K562 (cell line): ENCODE results near the gene PPM1N. TPM values are rescaled to one million over a fixed set of nuclear protein-coding genes. Genes with fewer than 3 reads are reported as not detected.

Source experiments
- ATAC-seq: fragments of 200-7000 bp; cut with Tn5 transposase; 3 replicates; pipeline ENCODE4 v1.9.1; 2020; ENCODE audit warnings: moderate library complexity
- BruUV-seq: library from RNA; stranded (reverse); fragments of 400-500 nt; replicated peaks from 2 replicates; lab custom pipeline; 2021; lab: Mats Ljungman, UMichigan
- CTCF ChIA-PET: fragments of 300-600 bp; formaldehyde crosslinking; extraction: SDS; loops from one replicate; lab custom pipeline; 2021; ENCODE audit warnings: low intra/inter-chr PET ratio; lab: Yijun Ruan, JAX
- POLR2A ChIA-PET: fragments of 300-600, 350-650 bp; sonication (Branson Sonifier 250); formaldehyde crosslinking; extraction: SDS; loops from one replicate; lab custom pipeline; 2021; ENCODE audit warnings: antibody characterized with exemption, inconsistent platforms; lab: Yijun Ruan, JAX
- DNase-seq, 4 experiments: peaks; one replicate each; pipeline versions ENCODE4 v3.0.0 to v3.0.0-alpha.2; 2011 to 2018; ENCODE audit warnings: low spot score in 3 of 4, mixed read lengths in 3 of 4; ENCODE audit errors: extremely low read depth in 1 of 4
- FAIRE-seq: peaks from 2 replicates; lab custom pipeline; 2011; peaks lifted over from hg19 to GRCh38; lab: Jason Lieb, UNC
- H2AFZ ChIP-seq: 2 replicates; pipeline ENCODE4 v1.6.0; 2011; ENCODE audit warnings: low read depth, low read length, control low read depth, inconsistent platforms
- H3K27ac ChIP-seq: fragments of 200-600 bp; 3 replicates; pipeline ENCODE4 v1.8.0; 2011; ENCODE audit warnings: low read depth, mild to moderate bottlenecking, control low read depth, inconsistent platforms, low read length, moderate library complexity, mixed read lengths; ENCODE audit errors: extremely low read depth
- H3K27me3 ChIP-seq, 2 experiments: fragments of 300-600 bp in 1 of 2; 2 replicates in 1 of 2; 3 replicates in 1 of 2; pipeline versions ENCODE4 v1.6.0 to v1.8.0; 2011; ENCODE audit warnings: inconsistent platforms in 2 of 2, low read length in 2 of 2, mild to moderate bottlenecking in 1 of 2, mixed read lengths in 1 of 2, moderate library complexity in 1 of 2; ENCODE audit not compliant: control insufficient read depth in 2 of 2, insufficient read depth in 2 of 2
- H3K36me3 ChIP-seq: fragments of 300-600 bp; 3 replicates; pipeline ENCODE4 v1.8.0; 2011; ENCODE audit warnings: mild to moderate bottlenecking, low read length, inconsistent platforms; ENCODE audit not compliant: control insufficient read depth, insufficient read depth
- H3K4me1 ChIP-seq, 2 experiments: fragments of 200-600 bp in 1 of 2; replicated peaks in 1 of 2; 2 replicates in 1 of 2; 3 replicates in 1 of 2; pipeline versions ENCODE4 v1.5.1 to v1.8.0; 2011; ENCODE audit warnings: inconsistent platforms in 2 of 2, low read length in 2 of 2, mild to moderate bottlenecking in 1 of 2, mixed read lengths in 1 of 2, moderate library complexity in 1 of 2; ENCODE audit not compliant: control insufficient read depth in 2 of 2, insufficient read depth in 2 of 2
- H3K4me2 ChIP-seq: 2 replicates; pipeline ENCODE4 v1.6.1; 2011; ENCODE audit warnings: low read length, control low read depth, inconsistent platforms, mixed read lengths; ENCODE audit not compliant: insufficient read depth
- H3K4me3 ChIP-seq: fragments of 200-600 bp; sonication (generic), shearing (Covaris generic); 2 replicates; pipeline ENCODE4 v1.5.1; 2016; ENCODE audit warnings: control low read depth, inconsistent platforms
- H3K79me2 ChIP-seq: fragments of 200-600 bp; 3 replicates; pipeline ENCODE4 v1.8.0; 2011; ENCODE audit warnings: low read length, inconsistent platforms; ENCODE audit not compliant: control insufficient read depth, insufficient read depth
- H3K9ac ChIP-seq, 2 experiments: 2 replicates each; pipeline versions ENCODE4 v1.6.0 to v1.6.1; 2011; ENCODE audit warnings: low read depth in 2 of 2, low read length in 2 of 2, control low read depth in 1 of 2, inconsistent platforms in 1 of 2, mild to moderate bottlenecking in 1 of 2, mixed read lengths in 1 of 2; ENCODE audit not compliant: insufficient read depth in 1 of 2
- H3K9me1 ChIP-seq: one replicate; pipeline ENCODE4 v1.6.0; 2011; ENCODE audit warnings: inconsistent platforms, mild to moderate bottlenecking, low read length, moderate library complexity; ENCODE audit not compliant: control insufficient read depth, insufficient read depth
- H3K9me3 ChIP-seq: replicated peaks from 2 replicates; pipeline ENCODE4 v1.5.1; 2011; ENCODE audit warnings: low read depth, low read length, inconsistent platforms; ENCODE audit not compliant: control insufficient read depth, insufficient read depth
- H4K20me1 ChIP-seq: replicated peaks from 2 replicates; pipeline ENCODE4 v1.6.1; 2011; ENCODE audit warnings: low read length, inconsistent platforms, mixed read lengths; ENCODE audit not compliant: control insufficient read depth, insufficient read depth
- E2F3 ChIP-seq: fragments of 250-450 bp; sonication (Bioruptor Pico); IDR thresholded peaks from 2 replicates; pipeline ENCODE4 v1.4.0; 2020; ENCODE audit warnings: mild to moderate bottlenecking
- ETV6 ChIP-seq, 3 experiments: fragments of 150-350 bp in 1 of 3; sonication (generic) in 1 of 3; formaldehyde crosslinking in 1 of 3; IDR thresholded peaks; 2 replicates each; pipeline versions ENCODE4 v1.6.1 to v1.8.0; 2014 to 2022; ENCODE audit warnings: borderline replicate concordance in 2 of 3, low read depth in 2 of 3, antibody characterized with exemption in 1 of 3, low read length in 1 of 3, mild to moderate bottlenecking in 1 of 3, missing genetic modification reagents in 1 of 3
- FOSL1 ChIP-seq: fragments of 200-800 bp; sonication (Bioruptor generic); conservative IDR thresholded peaks from 2 replicates; pipeline ENCODE4 v1.6.1; 2016; ENCODE audit warnings: missing genetic modification characterization, missing compliant biosample characterization
- HMGN3 ChIP-seq: IDR thresholded peaks from 2 replicates; pipeline ENCODE4 v1.6.1; 2011; ENCODE audit warnings: borderline replicate concordance, low read depth, mild to moderate bottlenecking, mixed read lengths, low read length; ENCODE audit not compliant: insufficient read length; ENCODE audit errors: extremely low read depth
- PHB2 ChIP-seq: fragments of 450-650 bp; IDR thresholded peaks from 2 replicates; pipeline ENCODE4 v1.6.1; 2017; ENCODE audit warnings: low read depth
- PTBP1 ChIP-seq: fragments of 200-400 bp; formaldehyde crosslinking; IDR thresholded peaks from 2 replicates; pipeline ENCODE4 v1.6.1; 2017; ENCODE audit warnings: low read depth, low read length
- RHOXF2B ChIP-seq: fragments of 250-450 bp; sonication (Bioruptor Pico); conservative IDR thresholded peaks from 2 replicates; pipeline ENCODE4 v1.5.1; 2021
- SRF ChIP-seq, 2 experiments: fragments of 250-450, 450-650 bp in 1 of 2; sonication (Bioruptor Pico) in 1 of 2; sonication (generic) in 1 of 2; formaldehyde crosslinking; IDR thresholded peaks; 2 replicates each; pipeline versions ENCODE4 v1.5.0 to v1.5.1; 2020 to 2022; ENCODE audit warnings: mild to moderate bottlenecking in 1 of 2, missing genetic modification reagents in 1 of 2
- XRCC5 ChIP-seq: fragments of 200-400 bp; formaldehyde crosslinking; IDR thresholded peaks from 2 replicates; pipeline ENCODE4 v1.6.1; 2017; ENCODE audit warnings: low read depth, mild to moderate bottlenecking, low read length
- ZFX ChIP-seq: sonication (generic); formaldehyde crosslinking; IDR thresholded peaks from 2 replicates; pipeline ENCODE4 v1.8.0; 2022; ENCODE audit warnings: mild to moderate bottlenecking, missing genetic modification reagents, moderate library complexity
- ZNF586 ChIP-seq: fragments of 450-650 bp; formaldehyde crosslinking; conservative IDR thresholded peaks from 2 replicates; pipeline ENCODE4 v1.4.0; 2020; ENCODE audit warnings: mild to moderate bottlenecking, moderate library complexity
- ZNF696 ChIP-seq: fragments of 250-450 bp; sonication (Bioruptor Pico); conservative IDR thresholded peaks from 2 replicates; pipeline ENCODE4 v1.4.0; 2020; ENCODE audit warnings: mild to moderate bottlenecking, moderate library complexity
- ZNF778 ChIP-seq: fragments of 450-650 bp; formaldehyde crosslinking; IDR thresholded peaks from 2 replicates; pipeline ENCODE4 v1.4.0; 2020; ENCODE audit warnings: mild to moderate bottlenecking, moderate library complexity
- WGBS: fragments of 100-300 bp; shearing (Covaris generic); methylation state at CpG from one replicate; pipeline ENCODE4 v1.1.6; 2016; ENCODE audit warnings: low coverage, mixed read lengths; ENCODE audit not compliant: insufficient coverage; ENCODE audit errors: missing lambda C conversion rate; 5-methylcytosine and 5-hydroxymethylcytosine counted together
- in situ Hi-C: fragments of 300-500 bp; cut with MboI; formaldehyde crosslinking; loops from 4 replicates; pipeline ENCODE4 v1.15.0; 2018; ENCODE audit warnings: inconsistent platforms, mixed read lengths
- intact Hi-C: fragments of 100-400 bp; cut with micrococcal nuclease; formaldehyde crosslinking; loops from 2 replicates; pipeline ENCODE4 v1.14.2; 2022
- polyA plus RNA-seq, 8 experiments: library from polyadenylated mRNA; depleted of rRNA in 4 of 8; stranded (reverse) in 5 of 8; unstranded in 3 of 8; fragments of >200 nt; fragmentation: Nextera tagmentation in 2 of 8; fragmentation: Illumina TruSeq in 1 of 8; extraction: Ambion mirVana in 2 of 8; extraction: Trizol in 1 of 8; gene quantifications; 2 replicates each; pipeline versions ENCODE4 v1.2.1 to v1.2.3, GENCODE V29; 2011 to 2014; ENCODE audit warnings: inconsistent platforms in 1 of 8, missing spikeins in 1 of 8
- total RNA-seq, 7 experiments: library from RNA; depleted of rRNA in 6 of 7; stranded (reverse); fragments of >200 nt in 6 of 7; fragmentation: Illumina TruSeq in 2 of 7; extraction: Trizol in 2 of 7; gene quantifications; 2 replicates each; pipeline versions ENCODE4 v1.2.1 to v1.2.3, GENCODE V29; 2011 to 2021; ENCODE audit warnings: low replicate concordance in 1 of 7
- TF ChIP-seq, protein P1 (sequence below): fragments of 450-650 bp; IDR thresholded peaks from 2 replicates; pipeline ENCODE4 v1.6.1; 2016; ENCODE audit warnings: antibody characterized with exemption
- TF ChIP-seq, protein P2 (sequence below): fragments of 250-450 bp; sonication (Bioruptor Pico); IDR thresholded peaks from 2 replicates; pipeline ENCODE4 v1.8.0; 2021; ENCODE audit warnings: moderate library complexity, mild to moderate bottlenecking, inconsistent platforms

The PPM1N gene
- total and polyA plus RNA-seq, 9 of the 15 experiments (the other 6 are each of a cell fraction or from before 2014, with no cell fraction given), result 4.5 to 15.6 (median 8.7) TPM

DNA sequence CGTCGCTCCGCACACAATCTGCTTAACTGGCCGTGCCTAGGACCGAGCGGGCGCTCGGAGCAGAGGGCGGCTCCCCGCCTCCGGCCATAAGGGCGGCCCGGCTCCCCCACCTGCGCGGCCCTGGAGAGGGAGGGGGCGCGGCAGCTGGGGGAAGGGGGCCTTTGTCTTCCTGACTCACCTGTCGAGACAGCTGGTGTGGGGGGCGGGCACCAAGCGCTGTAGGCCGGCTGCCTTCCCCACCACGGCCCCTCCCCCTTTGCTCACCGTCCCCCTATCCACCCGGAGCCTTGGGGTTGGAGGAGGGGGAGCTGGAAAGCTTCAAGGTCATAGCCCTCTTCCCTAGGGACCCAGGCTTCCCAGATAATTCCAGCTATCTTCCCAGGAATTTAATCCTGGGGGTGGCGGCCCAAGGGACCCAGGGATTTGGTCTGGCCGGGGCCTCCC is 10.2 kb downstream of the PPM1N start (continued):
- 0 out of 4 replicates have a peak, but pooled peaks of 1 of the 2 experiments have one; percentile 27 for TF ChIP-seq ETV6 (IDR thresholded peaks at IDR 0.05; ENCODE audit: borderline replicate concordance in 1 of 2, low read depth in 2 of 2, low read length in 1 of 2)
- TF ChIP-seq ETV6 (CRISPR knock-in tag; IDR thresholded peaks at IDR 0.05; ENCODE audit: borderline replicate concordance), result no peak
- TF ChIP-seq SRF (CRISPR knock-in tag; IDR thresholded peaks at IDR 0.05), result no peak
- TF ChIP-seq RHOXF2B (CRISPR knock-in tag), result no peak

DNA sequence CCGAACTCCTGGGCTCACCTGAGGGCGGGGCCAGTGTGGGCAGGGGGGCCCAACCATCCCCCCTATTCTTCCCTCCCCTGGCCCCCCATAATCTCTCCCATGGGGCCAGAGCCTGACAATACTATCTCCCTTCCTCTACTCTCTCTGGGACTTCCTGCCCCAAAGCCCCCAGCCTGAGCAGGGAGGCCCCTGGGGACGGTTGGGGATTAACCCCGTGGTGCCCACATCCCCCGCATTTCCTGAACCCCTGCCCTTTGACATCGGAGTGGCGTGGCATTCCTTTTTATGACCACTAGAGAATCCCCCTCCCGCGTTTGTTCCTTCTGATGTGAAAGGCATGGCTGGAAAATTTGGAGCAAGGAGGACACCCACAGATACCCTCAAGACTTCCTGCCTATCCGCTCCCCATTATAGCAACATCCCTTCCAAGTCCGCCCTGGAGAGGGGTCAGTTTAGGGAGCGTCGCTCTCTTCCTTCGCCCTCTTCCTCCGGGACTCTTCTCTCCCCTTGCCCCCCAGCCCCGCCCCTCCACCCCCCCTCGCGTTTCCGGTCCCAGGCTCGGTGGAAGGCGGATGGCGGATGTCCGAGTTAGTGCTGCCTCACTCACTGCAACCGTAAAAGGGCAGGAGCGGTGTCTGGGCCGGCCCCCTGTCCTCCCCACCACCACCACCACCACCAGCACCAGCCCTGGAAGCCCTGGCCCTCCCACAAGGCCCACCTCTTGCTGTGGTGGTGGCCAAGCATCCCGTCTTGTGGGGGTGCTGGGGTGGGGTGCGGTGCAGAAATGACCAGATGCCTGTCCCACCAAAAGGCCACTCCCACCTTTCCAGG is 10.8 kb downstream of the PPM1N start:
- no peaks in the 10 kb centered on the region; the same call in 1 of the 2 replicates for H4K20me1 ChIP-seq
- no peak for TF ChIP-seq ZNF778
- no peak for TF ChIP-seq ZFX
- TF ChIP-seq, protein P1, sequence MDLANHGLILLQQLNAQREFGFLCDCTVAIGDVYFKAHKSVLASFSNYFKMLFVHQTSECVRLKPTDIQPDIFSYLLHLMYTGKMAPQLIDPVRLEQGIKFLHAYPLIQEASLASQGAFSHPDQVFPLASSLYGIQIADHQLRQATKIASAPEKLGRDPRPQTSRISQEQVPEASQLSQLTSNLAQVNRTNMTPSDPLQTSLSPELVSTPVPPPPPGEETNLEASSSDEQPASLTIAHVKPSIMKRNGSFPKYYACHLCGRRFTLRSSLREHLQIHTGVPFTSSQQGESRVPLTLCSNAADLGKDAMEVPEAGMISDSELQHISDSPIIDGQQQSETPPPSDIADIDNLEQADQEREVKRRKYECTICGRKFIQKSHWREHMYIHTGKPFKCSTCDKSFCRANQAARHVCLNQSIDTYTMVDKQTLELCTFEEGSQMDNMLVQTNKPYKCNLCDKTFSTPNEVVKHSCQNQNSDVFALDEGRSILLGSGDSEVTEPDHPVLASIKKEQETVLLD, result peak; percentile 68; the same call in 1 of the 2 replicates
- TF ChIP-seq XRCC5, result 0 out of 2 replicates have a peak, but pooled peaks have one; percentile 23
- TF ChIP-seq ZNF696 (CRISPR knock-in tag), result no peak
- no peak for TF ChIP-seq ZNF586 (CRISPR knock-in tag)
- 0 out of 2 replicates have a peak, but pooled peaks have one; percentile 17 for TF ChIP-seq FOSL1 (tag)
- 0 out of 2 replicates have a peak, but pooled peaks have one; percentile 31 for TF ChIP-seq E2F3 (CRISPR knock-in tag)
- no peak for TF ChIP-seq PTBP1
- no peak for TF ChIP-seq HMGN3
- TF ChIP-seq, protein P2, sequence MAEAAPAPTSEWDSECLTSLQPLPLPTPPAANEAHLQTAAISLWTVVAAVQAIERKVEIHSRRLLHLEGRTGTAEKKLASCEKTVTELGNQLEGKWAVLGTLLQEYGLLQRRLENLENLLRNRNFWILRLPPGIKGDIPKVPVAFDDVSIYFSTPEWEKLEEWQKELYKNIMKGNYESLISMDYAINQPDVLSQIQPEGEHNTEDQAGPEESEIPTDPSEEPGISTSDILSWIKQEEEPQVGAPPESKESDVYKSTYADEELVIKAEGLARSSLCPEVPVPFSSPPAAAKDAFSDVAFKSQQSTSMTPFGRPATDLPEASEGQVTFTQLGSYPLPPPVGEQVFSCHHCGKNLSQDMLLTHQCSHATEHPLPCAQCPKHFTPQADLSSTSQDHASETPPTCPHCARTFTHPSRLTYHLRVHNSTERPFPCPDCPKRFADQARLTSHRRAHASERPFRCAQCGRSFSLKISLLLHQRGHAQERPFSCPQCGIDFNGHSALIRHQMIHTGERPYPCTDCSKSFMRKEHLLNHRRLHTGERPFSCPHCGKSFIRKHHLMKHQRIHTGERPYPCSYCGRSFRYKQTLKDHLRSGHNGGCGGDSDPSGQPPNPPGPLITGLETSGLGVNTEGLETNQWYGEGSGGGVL (CRISPR knock-in tag), result no peak
- TF ChIP-seq PHB2, result no peak

More for the DNA sequence above, 10.8 kb downstream of the PPM1N start:
- Histone ChIP-seq H3K27me3 (no peaks in the 10 kb centered on the region), H3K4me1 (peaks cover 38 to 50% of the 10 kb centered on the region in 2 experiments), H3K27ac (peak overlapping the region; percentile 98), H2AFZ (peak overlapping the region; percentile 62), H3K79me2 (peaks cover 77% of the 10 kb centered on the region), H3K36me3 (peaks cover 43% of the 10 kb centered on the region; the same call in 2 of the 3 replicates), H3K4me2 (peak overlapping the region; percentile 97), H3K9me1 (no peaks in the 10 kb centered on the region), H3K4me3 (peak overlapping the region; percentile 99), H3K9ac (peak overlapping the region; percentile 95 to 97), H3K9me3 (no peaks in the 10 kb centered on the region)
- POLR2A ChIA-PET, result interaction anchor here (0.5 to 1.6 kb wide), 6 partner anchors 16 to 339 kb away, joined by 3 to 4 read pairs (median 3); no protein-coding TSS in a partner anchor
- FAIRE-seq (no peak), ATAC-seq (peak; percentile 67), DNase-seq (peak; percentile 64 to 89 (median 76))
- in situ Hi-C loops (no loop called here), intact Hi-C loops (loop anchor here (5.0 kb wide), 1 partner anchor 133 kb away; no protein-coding TSS in a partner anchor)
- BruUV-seq, result TSS peak; percentile 56
- WGBS, result 1% methylated on average over 13 of the region's 28 CpGs
- CTCF ChIA-PET, result no interaction called here
